IPS-15b (cell line): Measurements from ENCODE around the gene OR2T2.
"Not testable (repeated sequence)": the region's sequence is repeated elsewhere in the genome, so short reads cannot be mapped to it uniquely, and the experiment has no call there.

ENCODE experiments used
- H3K27me3 ChIP-seq: one replicate; pipeline ENCODE4 v1.6.1; 2013; ENCODE audit warnings: low read length; ENCODE audit not compliant: control insufficient read depth, insufficient read depth
- H3K36me3 ChIP-seq: one replicate; pipeline ENCODE4 v1.6.1; 2013; ENCODE audit warnings: low read length; ENCODE audit not compliant: control insufficient read depth, insufficient read depth
- H3K4me1 ChIP-seq: one replicate; pipeline ENCODE4 v1.6.1; 2013; ENCODE audit warnings: mild to moderate bottlenecking, low read length; ENCODE audit not compliant: control insufficient read depth, insufficient read depth
- H3K4me3 ChIP-seq: one replicate; pipeline ENCODE4 v1.5.1; 2013; ENCODE audit warnings: low read depth, low read length
- H3K9ac ChIP-seq: one replicate; pipeline ENCODE4 v1.6.1; 2013; ENCODE audit warnings: low read depth, mild to moderate bottlenecking, low read length
- H3K9me3 ChIP-seq: one replicate; pipeline ENCODE4 v1.6.1; 2013; ENCODE audit warnings: mild to moderate bottlenecking, low read length; ENCODE audit not compliant: control insufficient read depth, insufficient read depth

OR2T2 gene

DNA sequence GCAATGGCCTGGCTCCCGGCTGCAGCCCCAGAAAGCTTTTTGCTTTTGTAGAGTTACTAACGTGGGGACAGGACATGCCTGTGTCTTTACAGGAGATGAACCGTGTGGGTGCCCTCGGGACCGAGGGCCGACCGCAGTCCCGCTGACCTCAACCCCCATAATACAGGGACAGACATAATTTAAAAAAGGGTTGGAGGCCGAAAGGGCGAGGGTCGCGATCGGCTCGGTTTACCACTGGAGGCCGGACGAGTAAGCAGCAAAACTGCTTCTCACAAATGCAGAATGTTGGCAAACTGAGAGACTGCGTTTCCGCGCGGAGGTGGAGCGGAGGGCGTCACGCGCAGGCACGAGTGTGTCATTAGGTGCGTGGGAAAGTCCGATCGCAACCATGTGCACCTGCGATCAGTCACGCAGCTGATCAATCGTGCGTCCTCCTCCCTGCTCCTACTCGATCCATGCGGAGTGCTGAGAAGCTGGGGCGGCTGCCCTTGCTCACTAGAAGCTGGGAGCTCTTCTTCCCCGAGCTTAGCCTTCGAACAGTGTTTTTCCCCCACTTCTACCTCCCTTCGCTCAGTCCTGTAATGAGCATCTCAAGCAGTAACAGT, 11.5 kb upstream of the OR2T2 start:
- not testable (repeated sequence) for H3K36me3 ChIP-seq, H3K4me1 ChIP-seq, H3K27me3 ChIP-seq, H3K9me3 ChIP-seq, H3K9ac ChIP-seq, H3K4me3 ChIP-seq

DNA sequence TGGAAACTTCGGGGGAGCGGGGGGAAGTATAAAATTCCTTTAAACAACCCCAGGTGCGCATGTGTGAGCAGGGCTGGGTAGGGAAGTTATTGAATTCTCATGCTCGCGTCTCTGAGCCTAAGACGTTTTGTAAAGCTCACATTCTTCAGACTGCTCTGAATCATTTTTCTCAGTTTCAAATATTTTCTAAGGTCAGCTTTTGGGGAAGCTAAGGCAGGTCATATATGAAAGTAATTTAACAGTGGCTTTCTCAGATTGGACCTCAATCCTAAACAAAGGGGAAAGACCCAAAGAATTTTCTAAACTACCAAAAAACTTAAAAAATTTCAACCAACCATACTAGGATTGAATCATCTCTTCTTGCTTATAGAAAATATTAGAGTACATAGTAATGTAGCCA, 10.5 kb upstream of the OR2T2 start:
- not testable (repeated sequence) for H3K4me1 ChIP-seq, H3K4me3 ChIP-seq, H3K27me3 ChIP-seq, H3K36me3 ChIP-seq, H3K9me3 ChIP-seq, H3K9ac ChIP-seq

DNA sequence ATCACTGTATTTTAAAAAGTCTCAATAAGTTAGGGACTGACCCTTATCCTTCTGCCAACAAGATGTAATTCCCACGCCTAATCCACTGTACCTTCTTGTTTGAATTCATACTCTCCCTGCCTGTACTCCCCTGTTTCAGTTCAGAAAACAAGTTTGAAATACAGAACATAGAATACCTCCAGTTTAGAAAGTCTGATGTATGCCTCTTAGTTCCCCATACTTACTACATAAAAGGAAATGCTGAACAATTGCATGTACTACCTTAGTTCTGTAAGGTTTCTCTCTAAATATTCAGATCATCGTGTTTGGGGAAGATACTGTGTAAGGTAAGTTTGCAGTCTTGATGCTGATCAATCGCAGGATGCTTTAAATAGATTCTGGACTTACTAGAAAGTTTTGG, 9.1 kb upstream of the OR2T2 start:
- not testable (repeated sequence) for H3K4me3 ChIP-seq, H3K9ac ChIP-seq, H3K4me1 ChIP-seq, H3K36me3 ChIP-seq, H3K9me3 ChIP-seq, H3K27me3 ChIP-seq

DNA sequence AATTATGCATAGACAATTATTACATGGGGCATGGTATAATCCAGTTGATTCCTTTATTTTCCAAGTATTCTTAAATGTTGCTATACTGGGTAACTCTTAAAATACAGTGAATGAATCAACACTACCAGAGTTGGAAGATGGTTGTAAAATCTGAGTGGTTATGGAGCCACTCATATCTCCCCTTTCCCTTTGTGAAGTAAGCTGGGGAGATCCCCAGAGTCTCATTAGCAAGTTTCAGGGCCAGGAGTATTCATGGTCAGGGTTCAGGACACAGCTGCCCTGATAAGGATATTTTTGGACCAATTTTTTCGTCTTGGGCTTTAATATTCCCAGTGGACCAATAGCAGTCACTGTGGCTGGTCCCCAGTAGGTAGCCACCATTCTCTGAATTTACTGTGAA, 6.8 kb upstream of the OR2T2 start:
- not testable (repeated sequence) for H3K4me1 ChIP-seq, H3K4me3 ChIP-seq, H3K9ac ChIP-seq, H3K9me3 ChIP-seq, H3K27me3 ChIP-seq, H3K36me3 ChIP-seq

DNA sequence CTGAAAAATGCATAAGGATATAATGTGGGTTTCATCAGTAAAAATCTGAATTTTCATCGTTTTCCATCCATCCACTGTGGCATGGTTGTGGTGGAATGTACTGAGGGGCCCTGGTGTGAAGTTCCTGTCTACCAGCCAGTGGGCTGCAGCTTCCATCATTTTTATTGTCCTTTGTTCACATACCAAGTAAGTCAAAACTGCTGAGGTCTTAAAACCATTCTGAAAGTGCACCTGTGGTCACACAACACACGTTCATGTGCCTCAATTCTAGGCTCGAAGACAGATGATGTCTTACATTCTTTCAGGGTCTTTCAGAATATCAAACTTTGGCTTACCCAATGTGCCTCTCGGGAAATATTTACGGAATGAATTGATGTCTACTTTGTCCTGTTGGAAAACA, 6.2 kb upstream of the OR2T2 start:
- not testable (repeated sequence) for H3K4me3 ChIP-seq, H3K9ac ChIP-seq, H3K4me1 ChIP-seq, H3K36me3 ChIP-seq, H3K27me3 ChIP-seq, H3K9me3 ChIP-seq

DNA sequence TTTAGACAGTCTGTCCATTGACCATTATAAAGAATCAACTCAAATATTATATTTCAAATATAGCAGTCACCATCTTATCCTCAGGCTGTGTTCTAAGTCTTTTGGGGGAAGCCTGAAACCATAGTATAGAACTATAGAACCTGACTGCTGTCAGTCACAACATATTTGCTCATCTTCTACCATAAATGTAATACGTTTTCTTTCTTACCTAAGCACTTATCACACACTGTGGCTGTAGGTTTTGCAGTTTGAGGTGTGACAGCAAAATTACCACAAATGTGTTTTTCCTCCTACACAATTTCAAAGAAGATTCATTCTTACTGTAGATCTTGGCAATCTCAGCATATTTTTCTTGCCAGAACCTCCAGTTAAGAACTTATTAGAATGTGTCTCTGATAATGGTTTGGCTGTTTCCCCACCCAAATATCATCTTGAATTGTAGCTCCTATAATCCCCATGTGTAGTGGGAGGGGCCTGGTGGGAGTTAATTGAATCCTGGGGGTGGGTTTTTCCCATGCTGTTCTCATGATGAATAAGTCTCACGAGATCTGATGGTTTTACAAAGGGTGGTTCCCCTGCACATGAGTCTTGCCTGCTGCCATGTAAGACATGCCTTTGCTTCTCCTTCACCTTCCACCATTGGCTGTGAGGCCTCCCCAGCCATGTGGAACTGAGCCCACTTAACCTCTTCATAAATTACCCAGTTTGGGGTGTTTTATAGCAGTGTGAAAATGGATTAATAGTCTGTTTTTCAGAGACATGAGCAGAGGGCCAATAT, 2.7 kb upstream of the OR2T2 start:
- H3K27me3 ChIP-seq, H3K36me3 ChIP-seq, H3K4me3 ChIP-seq, H3K9me3 ChIP-seq, H3K4me1 ChIP-seq, H3K9ac ChIP-seq: not testable (repeated sequence)

DNA sequence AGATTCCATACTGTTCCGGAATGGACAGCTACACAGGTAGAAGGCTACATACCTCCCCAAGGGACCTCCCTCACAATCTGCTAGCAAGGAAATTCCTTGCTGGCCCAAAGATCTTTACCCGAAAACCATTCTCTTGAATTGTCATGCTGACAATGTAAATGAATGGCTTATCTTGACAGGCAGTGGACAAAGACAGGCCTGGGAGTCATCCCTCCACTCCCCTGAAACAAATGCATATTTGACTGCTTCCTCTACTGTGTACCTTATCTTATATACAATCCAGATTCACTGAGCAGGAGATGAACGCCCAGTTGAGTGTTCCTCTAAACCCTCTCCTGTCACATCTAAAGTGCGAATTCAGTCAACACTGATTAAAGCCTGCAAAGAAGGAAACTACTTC, 834 bp upstream of the OR2T2 start:
- not testable (repeated sequence) for H3K9me3 ChIP-seq, H3K4me1 ChIP-seq, H3K27me3 ChIP-seq, H3K36me3 ChIP-seq, H3K4me3 ChIP-seq, H3K9ac ChIP-seq

DNA sequence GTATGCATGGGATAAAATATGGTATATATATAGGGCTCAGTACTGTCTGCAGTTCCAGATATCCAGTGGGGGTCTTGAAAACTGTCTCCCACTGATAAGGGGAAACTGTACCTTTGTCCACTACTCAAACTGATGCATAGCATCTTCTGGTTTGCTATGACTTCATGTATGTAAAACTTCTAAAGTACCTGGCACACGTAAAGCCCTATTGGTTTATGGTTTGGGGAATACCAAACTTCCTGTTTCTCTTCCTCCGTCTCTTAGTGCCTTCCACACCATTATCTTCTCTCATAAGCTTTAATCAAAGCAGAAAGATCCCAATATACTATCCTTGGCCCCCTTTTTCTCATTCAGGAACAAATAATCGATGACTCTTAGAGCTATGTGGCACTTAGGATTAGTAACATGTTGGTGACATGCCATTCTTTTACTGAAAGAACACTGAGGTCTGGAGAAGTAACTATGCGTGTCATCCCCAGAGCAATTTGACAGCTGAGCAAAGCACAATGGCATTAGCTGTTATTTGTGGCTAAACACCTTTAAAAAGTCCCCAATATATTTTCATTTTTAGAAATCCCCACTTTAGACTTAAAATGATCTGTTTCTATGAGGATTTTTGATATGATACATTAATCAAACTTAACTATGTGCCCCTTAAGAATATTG, 3.1 kb downstream of the OR2T2 start:
- H3K4me1 ChIP-seq, H3K9me3 ChIP-seq, H3K36me3 ChIP-seq, H3K4me3 ChIP-seq, H3K9ac ChIP-seq, H3K27me3 ChIP-seq: not testable (repeated sequence)

DNA sequence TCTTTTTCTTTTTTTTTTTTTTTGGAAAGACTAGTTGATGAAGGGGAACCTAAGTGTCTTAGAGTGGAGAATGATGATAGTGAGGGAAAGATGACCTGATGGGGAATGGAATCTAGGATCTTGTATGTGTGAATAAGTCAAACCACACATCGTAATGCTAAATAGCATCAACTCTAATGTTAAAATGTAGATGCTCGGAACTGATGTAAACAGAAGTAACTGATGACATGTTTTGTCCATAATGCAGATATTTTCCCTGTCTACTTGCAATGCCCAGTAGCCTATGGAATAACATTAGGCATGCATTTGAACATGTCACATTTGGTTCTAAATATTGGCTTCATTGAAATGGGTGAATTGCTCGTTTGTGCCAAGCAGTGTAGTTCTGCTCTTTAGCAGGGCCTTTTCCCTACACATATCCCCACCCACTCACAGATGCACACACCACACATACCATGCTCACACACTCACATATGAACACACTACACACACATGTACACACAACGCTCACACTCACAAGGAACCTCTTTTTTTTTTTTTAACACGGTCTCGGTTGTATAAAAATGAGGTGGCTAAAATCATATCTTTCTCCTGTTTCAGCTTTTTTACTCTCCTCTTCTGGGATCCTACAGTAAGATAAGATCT, 4.5 kb downstream of the OR2T2 start:
- not testable (repeated sequence) for H3K4me3 ChIP-seq

DNA sequence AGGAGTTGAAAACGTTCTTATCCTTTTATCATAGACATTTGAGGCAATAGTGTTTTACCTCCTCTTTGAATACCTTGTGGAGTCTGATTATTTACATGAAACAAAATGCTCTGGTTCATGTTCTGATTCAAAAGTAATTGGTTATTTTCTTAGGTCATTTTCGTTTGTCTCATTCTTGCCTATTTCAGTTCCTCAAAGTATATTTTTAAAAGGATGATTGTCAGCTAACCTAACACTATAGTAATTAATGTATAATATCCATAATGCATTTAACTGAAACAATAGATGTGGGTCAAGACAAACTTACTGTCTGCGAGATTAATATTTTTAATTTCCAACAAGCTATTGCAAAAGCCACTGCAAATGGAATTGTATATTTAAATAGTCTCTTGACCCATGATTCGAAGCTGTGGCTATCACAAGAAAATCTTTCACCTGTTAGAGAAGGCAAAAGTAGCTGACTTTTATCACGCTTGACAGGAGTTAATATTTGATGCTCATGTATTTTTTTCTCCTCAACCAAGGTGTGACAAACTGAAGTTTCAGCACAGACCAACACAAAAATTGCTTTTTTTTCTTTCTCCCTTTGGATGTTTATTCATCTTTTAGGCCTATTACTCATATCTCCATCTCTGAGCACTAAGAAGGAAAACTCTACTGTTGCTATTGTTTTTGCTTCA, 5.2 kb downstream of the OR2T2 start:
- not testable (repeated sequence) for H3K36me3 ChIP-seq, H3K4me3 ChIP-seq, H3K9me3 ChIP-seq, H3K4me1 ChIP-seq, H3K27me3 ChIP-seq, H3K9ac ChIP-seq

More for the DNA sequence above, 4.5 kb downstream of the OR2T2 start:
- not testable (repeated sequence) for H3K4me1 ChIP-seq, H3K27me3 ChIP-seq, H3K9ac ChIP-seq, H3K9me3 ChIP-seq, H3K36me3 ChIP-seq

DNA sequence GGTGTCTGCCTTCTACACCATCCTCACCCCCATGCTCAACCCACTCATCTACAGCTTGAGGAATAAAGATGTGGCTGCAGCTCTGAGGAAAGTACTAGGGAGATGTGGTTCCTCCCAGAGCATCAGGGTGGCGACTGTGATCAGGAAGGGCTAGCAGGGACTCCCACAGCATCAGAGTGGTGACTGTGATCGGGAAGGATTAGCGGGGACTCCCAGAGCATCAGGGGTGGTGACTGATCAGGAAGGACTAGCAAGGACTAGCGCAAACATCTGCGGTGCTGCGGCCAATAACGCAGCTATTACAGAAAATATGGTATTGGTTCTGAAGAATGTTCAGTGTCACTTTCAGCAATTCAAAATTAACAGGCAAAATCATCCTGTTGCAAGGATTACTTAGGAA, 8.2 kb downstream of the OR2T2 start:
- H3K36me3 ChIP-seq, H3K4me1 ChIP-seq, H3K27me3 ChIP-seq, H3K4me3 ChIP-seq, H3K9me3 ChIP-seq, H3K9ac ChIP-seq: not testable (repeated sequence)
